ENCODE measurements around the gene MOB2.

DNA sequence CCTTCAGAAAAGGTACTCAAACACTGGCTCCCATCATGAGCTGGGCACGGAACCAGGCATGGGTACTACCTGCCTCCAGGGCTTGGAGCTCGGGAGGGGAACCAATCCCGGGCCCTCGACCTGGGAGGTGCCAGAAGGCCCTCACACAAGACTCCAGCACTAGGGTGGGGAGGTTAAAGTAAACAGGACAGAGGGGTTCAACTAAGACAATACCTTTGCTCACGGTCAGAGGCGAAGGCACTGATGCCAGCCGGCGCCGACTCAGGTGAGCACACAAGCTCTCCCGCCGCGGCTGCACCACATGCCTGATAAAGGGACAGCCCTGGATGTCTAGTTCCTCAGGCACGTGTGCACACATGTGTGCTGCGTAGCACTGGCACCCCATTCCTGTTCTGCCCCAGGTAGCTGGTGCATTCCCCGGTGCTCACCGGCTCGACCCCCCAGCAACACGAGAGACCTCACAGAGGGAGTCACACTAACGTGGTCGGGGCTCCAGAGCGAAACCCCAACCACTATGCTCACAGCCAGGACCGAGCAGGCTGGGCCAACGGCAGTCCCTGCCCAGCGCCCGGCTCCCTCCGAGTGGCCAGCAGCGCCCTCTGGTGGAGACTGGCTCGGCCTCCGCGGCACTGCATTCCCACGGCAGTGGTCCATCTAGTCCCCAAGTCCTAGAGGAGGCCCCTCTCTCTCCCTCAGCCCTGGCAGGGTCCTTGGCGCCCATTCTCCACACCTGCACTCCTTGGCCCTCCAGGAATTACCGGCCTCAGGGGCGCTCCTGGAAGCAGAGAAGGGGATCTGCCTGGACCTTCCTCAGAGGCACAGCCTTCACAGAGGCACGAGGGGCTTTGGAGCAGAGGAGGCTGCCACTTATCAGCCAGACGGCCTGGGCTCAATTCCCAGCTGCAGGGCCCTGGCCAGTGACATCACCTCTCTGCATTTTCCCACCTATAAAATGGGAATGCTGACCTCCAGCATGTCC, 28.8 kb upstream of the MOB2 start:
- TF ChIP-seq CBX1 (IDR thresholded peaks at IDR 0.05; ENCODE audit: low read depth) = no peak
- TF ChIP-seq, protein P1, sequence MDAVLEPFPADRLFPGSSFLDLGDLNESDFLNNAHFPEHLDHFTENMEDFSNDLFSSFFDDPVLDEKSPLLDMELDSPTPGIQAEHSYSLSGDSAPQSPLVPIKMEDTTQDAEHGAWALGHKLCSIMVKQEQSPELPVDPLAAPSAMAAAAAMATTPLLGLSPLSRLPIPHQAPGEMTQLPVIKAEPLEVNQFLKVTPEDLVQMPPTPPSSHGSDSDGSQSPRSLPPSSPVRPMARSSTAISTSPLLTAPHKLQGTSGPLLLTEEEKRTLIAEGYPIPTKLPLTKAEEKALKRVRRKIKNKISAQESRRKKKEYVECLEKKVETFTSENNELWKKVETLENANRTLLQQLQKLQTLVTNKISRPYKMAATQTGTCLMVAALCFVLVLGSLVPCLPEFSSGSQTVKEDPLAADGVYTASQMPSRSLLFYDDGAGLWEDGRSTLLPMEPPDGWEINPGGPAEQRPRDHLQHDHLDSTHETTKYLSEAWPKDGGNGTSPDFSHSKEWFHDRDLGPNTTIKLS (IDR thresholded peaks at IDR 0.05; ENCODE audit: borderline replicate concordance, low read depth) = no peak
- TF ChIP-seq, protein P2, sequence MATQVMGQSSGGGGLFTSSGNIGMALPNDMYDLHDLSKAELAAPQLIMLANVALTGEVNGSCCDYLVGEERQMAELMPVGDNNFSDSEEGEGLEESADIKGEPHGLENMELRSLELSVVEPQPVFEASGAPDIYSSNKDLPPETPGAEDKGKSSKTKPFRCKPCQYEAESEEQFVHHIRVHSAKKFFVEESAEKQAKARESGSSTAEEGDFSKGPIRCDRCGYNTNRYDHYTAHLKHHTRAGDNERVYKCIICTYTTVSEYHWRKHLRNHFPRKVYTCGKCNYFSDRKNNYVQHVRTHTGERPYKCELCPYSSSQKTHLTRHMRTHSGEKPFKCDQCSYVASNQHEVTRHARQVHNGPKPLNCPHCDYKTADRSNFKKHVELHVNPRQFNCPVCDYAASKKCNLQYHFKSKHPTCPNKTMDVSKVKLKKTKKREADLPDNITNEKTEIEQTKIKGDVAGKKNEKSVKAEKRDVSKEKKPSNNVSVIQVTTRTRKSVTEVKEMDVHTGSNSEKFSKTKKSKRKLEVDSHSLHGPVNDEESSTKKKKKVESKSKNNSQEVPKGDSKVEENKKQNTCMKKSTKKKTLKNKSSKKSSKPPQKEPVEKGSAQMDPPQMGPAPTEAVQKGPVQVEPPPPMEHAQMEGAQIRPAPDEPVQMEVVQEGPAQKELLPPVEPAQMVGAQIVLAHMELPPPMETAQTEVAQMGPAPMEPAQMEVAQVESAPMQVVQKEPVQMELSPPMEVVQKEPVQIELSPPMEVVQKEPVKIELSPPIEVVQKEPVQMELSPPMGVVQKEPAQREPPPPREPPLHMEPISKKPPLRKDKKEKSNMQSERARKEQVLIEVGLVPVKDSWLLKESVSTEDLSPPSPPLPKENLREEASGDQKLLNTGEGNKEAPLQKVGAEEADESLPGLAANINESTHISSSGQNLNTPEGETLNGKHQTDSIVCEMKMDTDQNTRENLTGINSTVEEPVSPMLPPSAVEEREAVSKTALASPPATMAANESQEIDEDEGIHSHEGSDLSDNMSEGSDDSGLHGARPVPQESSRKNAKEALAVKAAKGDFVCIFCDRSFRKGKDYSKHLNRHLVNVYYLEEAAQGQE (IDR thresholded peaks at IDR 0.05; ENCODE audit: borderline replicate concordance) = peak; percentile 66
- TF ChIP-seq, protein P2 (CRISPR knock-in tag; IDR thresholded peaks at IDR 0.05; ENCODE audit: low read depth) = no peak
